ENCODE results near the gene SOCS7.

SOCS7 gene

DNA sequence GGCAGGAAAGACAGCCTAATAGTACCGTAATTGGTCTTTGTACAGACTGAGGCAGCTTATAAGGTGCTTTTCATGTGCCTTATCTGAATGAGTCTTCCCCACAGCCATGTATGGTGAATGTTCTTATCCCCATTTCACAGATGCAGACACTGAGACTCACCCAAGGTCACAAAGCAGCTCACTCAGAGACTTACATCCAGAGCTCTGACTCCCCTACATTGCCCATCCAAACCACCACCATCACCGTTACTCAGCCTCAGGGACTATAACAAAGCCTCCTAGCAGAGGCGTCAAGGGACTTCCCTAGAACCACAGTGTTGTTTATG lies 7.3 kb upstream of the SOCS7 start:
- no peak overlapping the region for H3K27ac ChIP-seq (ENCODE audit: low read length)
- no peaks in the 10 kb centered on the region for H3F3A ChIP-seq (ENCODE audit: insufficient read depth, low read length)
- no peaks in the 10 kb centered on the region for H4K20me1 ChIP-seq (ENCODE audit: insufficient read depth, low read length)
- no peaks in the 10 kb centered on the region for H3K9me3 ChIP-seq (replicated peaks; ENCODE audit: insufficient read depth, low read length)
- no peaks in the 10 kb centered on the region for H3K9me2 ChIP-seq (replicated peaks; ENCODE audit: insufficient read depth, low read length)
- no peaks in the 10 kb centered on the region for H3K4me1 ChIP-seq (ENCODE audit: low read length)
- no peak overlapping the region for H3K4me2 ChIP-seq (ENCODE audit: low read depth, low read length)
- H3K27me3 ChIP-seq (replicated peaks; ENCODE audit: insufficient read depth, low read length), result no peaks in the 10 kb centered on the region
- no peak for DNase-seq
- H2AFZ ChIP-seq (ENCODE audit: low read length), result no peak overlapping the region
- no peak overlapping the region for H3K9ac ChIP-seq (ENCODE audit: low read length)
- no peak for TF ChIP-seq EZH2phosphoT487 (IDR thresholded peaks at IDR 0.05; ENCODE audit: low read length)
- TF ChIP-seq, protein P1, sequence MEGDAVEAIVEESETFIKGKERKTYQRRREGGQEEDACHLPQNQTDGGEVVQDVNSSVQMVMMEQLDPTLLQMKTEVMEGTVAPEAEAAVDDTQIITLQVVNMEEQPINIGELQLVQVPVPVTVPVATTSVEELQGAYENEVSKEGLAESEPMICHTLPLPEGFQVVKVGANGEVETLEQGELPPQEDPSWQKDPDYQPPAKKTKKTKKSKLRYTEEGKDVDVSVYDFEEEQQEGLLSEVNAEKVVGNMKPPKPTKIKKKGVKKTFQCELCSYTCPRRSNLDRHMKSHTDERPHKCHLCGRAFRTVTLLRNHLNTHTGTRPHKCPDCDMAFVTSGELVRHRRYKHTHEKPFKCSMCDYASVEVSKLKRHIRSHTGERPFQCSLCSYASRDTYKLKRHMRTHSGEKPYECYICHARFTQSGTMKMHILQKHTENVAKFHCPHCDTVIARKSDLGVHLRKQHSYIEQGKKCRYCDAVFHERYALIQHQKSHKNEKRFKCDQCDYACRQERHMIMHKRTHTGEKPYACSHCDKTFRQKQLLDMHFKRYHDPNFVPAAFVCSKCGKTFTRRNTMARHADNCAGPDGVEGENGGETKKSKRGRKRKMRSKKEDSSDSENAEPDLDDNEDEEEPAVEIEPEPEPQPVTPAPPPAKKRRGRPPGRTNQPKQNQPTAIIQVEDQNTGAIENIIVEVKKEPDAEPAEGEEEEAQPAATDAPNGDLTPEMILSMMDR (IDR thresholded peaks at IDR 0.05; ENCODE audit: low read length), result no peak
- no peak for TF ChIP-seq EZH2 (optimal IDR thresholded peaks at IDR 0.05; ENCODE audit: low read depth, low read length)
- no peaks in the 10 kb centered on the region for H3K36me3 ChIP-seq (replicated peaks; ENCODE audit: insufficient read depth, low read length)
- no peak overlapping the region for H3K4me3 ChIP-seq (ENCODE audit: low read length)
- H3K79me2 ChIP-seq (ENCODE audit: low read length), result no peaks in the 10 kb centered on the region

DNA sequence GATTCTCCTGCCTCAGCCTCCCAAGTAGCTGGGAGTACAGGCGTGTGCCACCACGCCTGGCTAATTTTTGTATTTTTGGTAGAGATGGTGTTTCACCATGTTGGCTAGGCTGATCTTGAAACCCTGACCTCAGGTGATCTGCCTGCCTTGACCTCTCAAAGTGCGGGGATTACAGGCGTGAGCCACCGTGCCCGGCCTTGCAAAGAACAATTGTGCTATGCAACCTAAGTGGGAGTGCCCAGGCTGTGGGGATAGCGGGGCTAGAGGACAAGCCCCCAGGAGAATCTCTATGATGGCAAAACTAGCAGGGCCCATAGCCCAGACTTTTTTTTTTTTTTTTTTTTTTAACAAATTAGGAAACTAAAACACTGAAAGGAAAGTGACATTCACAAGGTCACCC lies 5.9 kb upstream of the SOCS7 start:
- H3K27me3 ChIP-seq (replicated peaks; ENCODE audit: insufficient read depth, low read length), result no peaks in the 10 kb centered on the region
- DNase-seq, result no peak
- no peaks in the 10 kb centered on the region for H3K9me3 ChIP-seq (replicated peaks; ENCODE audit: insufficient read depth, low read length)
- no peak overlapping the region for H3K4me2 ChIP-seq (ENCODE audit: low read depth, low read length)
- no peaks in the 10 kb centered on the region for H3K36me3 ChIP-seq (replicated peaks; ENCODE audit: insufficient read depth, low read length)
- H3K4me3 ChIP-seq (ENCODE audit: low read length), result no peak overlapping the region
- H3K4me1 ChIP-seq (ENCODE audit: low read length), result no peaks in the 10 kb centered on the region
- no peaks in the 10 kb centered on the region for H3K79me2 ChIP-seq (ENCODE audit: low read length)
- no peaks in the 10 kb centered on the region for H3F3A ChIP-seq (ENCODE audit: insufficient read depth, low read length)
- TF ChIP-seq EZH2 (optimal IDR thresholded peaks at IDR 0.05; ENCODE audit: low read depth, low read length), result no peak
- TF ChIP-seq, protein P1 (IDR thresholded peaks at IDR 0.05; ENCODE audit: low read length), result no peak
- TF ChIP-seq EZH2phosphoT487 (IDR thresholded peaks at IDR 0.05; ENCODE audit: low read length), result no peak
- no peaks in the 10 kb centered on the region for H4K20me1 ChIP-seq (ENCODE audit: insufficient read depth, low read length)
- no peak overlapping the region for H3K9ac ChIP-seq (ENCODE audit: low read length)
- H3K27ac ChIP-seq (ENCODE audit: low read length), result no peak overlapping the region
- no peak overlapping the region for H2AFZ ChIP-seq (ENCODE audit: low read length)
- H3K9me2 ChIP-seq (replicated peaks; ENCODE audit: insufficient read depth, low read length), result no peaks in the 10 kb centered on the region

DNA sequence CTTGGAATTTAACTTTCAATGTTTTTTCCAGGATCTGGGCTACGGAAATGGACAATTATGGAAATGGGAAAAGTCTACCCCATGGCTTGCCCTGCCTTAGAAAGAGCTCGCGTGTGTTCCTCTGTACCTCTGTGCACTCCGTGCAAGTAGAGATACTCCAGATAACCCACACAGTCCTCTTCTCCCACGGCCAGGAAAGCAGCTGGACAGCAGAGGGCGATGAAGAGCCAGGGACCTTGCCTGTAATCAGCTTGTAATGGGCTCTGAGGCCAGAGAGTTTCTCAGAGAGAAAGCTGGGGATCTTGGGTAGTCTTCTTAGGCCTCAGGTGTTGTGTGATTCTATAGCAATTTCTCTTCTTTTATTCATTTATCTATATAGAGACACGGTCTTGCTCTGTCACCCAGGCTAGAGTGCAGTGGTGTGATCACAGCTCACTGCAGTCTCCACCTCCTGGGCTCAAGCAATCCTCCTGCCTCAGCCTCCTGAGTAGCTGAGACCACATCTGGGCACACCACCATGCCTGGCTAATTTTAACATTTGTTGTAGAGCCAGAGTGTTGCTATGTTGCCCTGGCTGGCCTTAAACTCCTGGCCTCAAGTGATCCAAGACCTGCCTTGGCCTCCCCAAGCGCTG lies 2.4 kb upstream of the SOCS7 start:
- Histone ChIP-seq H3K36me3 (replicated peaks; ENCODE audit: insufficient read depth, low read length) (no peaks in the 10 kb centered on the region), H3K4me1 (ENCODE audit: low read length) (peaks cover 4% of the 10 kb centered on the region; the same call in 1 of the 2 replicates), H3K4me2 (ENCODE audit: low read depth, low read length) (no peak overlapping the region), H3K4me3 (ENCODE audit: low read length) (no peak overlapping the region), H3K27ac (ENCODE audit: low read length) (no peak overlapping the region), H3K79me2 (ENCODE audit: low read length) (no peaks in the 10 kb centered on the region), H3F3A (ENCODE audit: insufficient read depth, low read length) (no peaks in the 10 kb centered on the region), H3K9ac (ENCODE audit: low read length) (no peak overlapping the region), H2AFZ (ENCODE audit: low read length) (no peak overlapping the region), H4K20me1 (ENCODE audit: insufficient read depth, low read length) (no peaks in the 10 kb centered on the region), H3K27me3 (replicated peaks; ENCODE audit: insufficient read depth, low read length) (no peaks in the 10 kb centered on the region), H3K9me3 (replicated peaks; ENCODE audit: insufficient read depth, low read length) (no peaks in the 10 kb centered on the region), H3K9me2 (replicated peaks; ENCODE audit: insufficient read depth, low read length) (no peaks in the 10 kb centered on the region)
- peak; percentile 82 for DNase-seq
- TF ChIP-seq EZH2phosphoT487 (IDR thresholded peaks at IDR 0.05; ENCODE audit: low read length), result no peak
- TF ChIP-seq, protein P1 (IDR thresholded peaks at IDR 0.05; ENCODE audit: low read length), result peak; percentile 88
